Left ventricle myocardium inferior (tissue), 1 donor: ENCODE results near the gene TARDBP. TPM values are rescaled to one million over a fixed set of nuclear protein-coding genes. Genes with fewer than 3 reads are reported as not detected.
"Not testable (repeated sequence)": the region's sequence is repeated elsewhere in the genome, so short reads cannot be mapped to it uniquely, and the experiment has no call there.

ENCODE experiments used
- DNase-seq: peaks from one replicate; pipeline ENCODE4 v3.0.0-alpha.2; 2020
- H3K27ac ChIP-seq: fragments of 200-600 bp; replicated peaks from 2 replicates; pipeline ENCODE4 v1.8.0; 2021
- H3K27me3 ChIP-seq: fragments of 200-600 bp; 2 replicates; pipeline ENCODE4 v1.8.0; 2021; ENCODE audit warnings: low read depth
- H3K36me3 ChIP-seq: fragments of 200-600 bp; 2 replicates; pipeline ENCODE4 v1.8.0; 2021
- H3K4me1 ChIP-seq: fragments of 200-600 bp; 2 replicates; pipeline ENCODE4 v1.8.0; 2021
- H3K4me3 ChIP-seq: fragments of 200-600 bp; 2 replicates; pipeline ENCODE4 v1.8.0; 2021; ENCODE audit warnings: mild to moderate bottlenecking, moderate library complexity
- H3K9me3 ChIP-seq: fragments of 200-600 bp; replicated peaks from 2 replicates; pipeline ENCODE4 v1.8.0; 2021
- CTCF ChIP-seq: fragments of 200-600 bp; IDR thresholded peaks from 2 replicates; pipeline ENCODE4 v1.8.0; 2021; ENCODE audit warnings: antibody characterized with exemption, mild to moderate bottlenecking, borderline replicate concordance
- intact Hi-C: fragments of 100-400 bp; cut with micrococcal nuclease; formaldehyde crosslinking; loops from one replicate; pipeline ENCODE4 v1.11.0; 2022
- total RNA-seq: library from RNA; stranded (reverse); fragmentation: NEBNext Ultra II Directional; extraction: Animal tissue kit (Norgen Biotek cat#: 25700); gene quantifications from one replicate; pipeline ENCODE4 v1.2.1, GENCODE V29; 2021
- donor health status: DM: no; HTN: yes; CAD: no; lungs with severe emphysema.

The TARDBP gene
- total RNA-seq, 1 donor from 2014 or later = 95.5 TPM

GRCh38 chr1:11013160-11013531 is 692 bp downstream of the TARDBP start:
- Histone ChIP-seq H3K27me3 (no peaks in the 10 kb centered on the region), H3K4me3 (peak overlapping the region; percentile 95), H3K4me1 (peaks cover 57% of the 10 kb centered on the region), H3K27ac (peak overlapping the region; percentile 94), H3K9me3 (no peaks in the 10 kb centered on the region), H3K36me3 (peaks cover 46% of the 10 kb centered on the region)
- intact Hi-C loops = no loop called here
- TF ChIP-seq CTCF = no peak
- DNase-seq = no peak

- Histone ChIP-seq H3K4me1 (peaks cover 39% of the 10 kb centered on the region), H3K36me3 (peaks cover 100% of the 10 kb centered on the region)
- H3K27me3 ChIP-seq, H3K9me3 ChIP-seq, H3K27ac ChIP-seq, intact Hi-C loops, H3K4me3 ChIP-seq, DNase-seq: not testable (repeated sequence)
These were observed 6.9 kb downstream of the TARDBP start for GRCh38 chr1:11019358-11019757.

- H3K36me3 ChIP-seq = peaks cover 100% of the 10 kb centered on the region
- H3K9me3 ChIP-seq = no peaks in the 10 kb centered on the region
- peaks cover 33% of the 10 kb centered on the region for H3K4me1 ChIP-seq
- H3K27ac ChIP-seq = no peak overlapping the region
- TF ChIP-seq CTCF = no peak
- H3K27me3 ChIP-seq = no peaks in the 10 kb centered on the region
- no peak for DNase-seq
- intact Hi-C loops = no loop called here
- no peak overlapping the region for H3K4me3 ChIP-seq
These were observed 7.5 kb downstream of the TARDBP start for GRCh38 chr1:11019971-11020370.

- intact Hi-C loops = no loop called here
- Histone ChIP-seq H3K9me3 (no peaks in the 10 kb centered on the region), H3K27me3 (no peaks in the 10 kb centered on the region), H3K4me3 (no peak overlapping the region), H3K4me1 (peaks cover 6% of the 10 kb centered on the region), H3K27ac (no peak overlapping the region), H3K36me3 (peaks cover 97% of the 10 kb centered on the region)
- TF ChIP-seq CTCF = no peak
- no peak for DNase-seq
These were observed 10.7 kb downstream of the TARDBP start for GRCh38 chr1:11023201-11023600.

- Histone ChIP-seq H3K4me3 (no peak overlapping the region), H3K27me3 (no peaks in the 10 kb centered on the region), H3K36me3 (peaks cover 86% of the 10 kb centered on the region), H3K9me3 (no peaks in the 10 kb centered on the region), H3K27ac (no peak overlapping the region), H3K4me1 (no peaks in the 10 kb centered on the region)
- DNase-seq = no peak
- TF ChIP-seq CTCF = no peak
- intact Hi-C loops = no loop called here
These were observed 11.9 kb downstream of the TARDBP start for GRCh38 chr1:11024154-11024873.

- Histone ChIP-seq H3K9me3 (no peaks in the 10 kb centered on the region), H3K36me3 (peaks cover 84% of the 10 kb centered on the region), H3K27ac (no peak overlapping the region), H3K4me1 (no peaks in the 10 kb centered on the region), H3K4me3 (no peak overlapping the region), H3K27me3 (no peaks in the 10 kb centered on the region)
- intact Hi-C loops = no loop called here
- DNase-seq = no peak
- TF ChIP-seq CTCF = no peak
These were observed 12.4 kb downstream of the TARDBP start for GRCh38 chr1:11024874-11025203.
